PC-3 (cell line): ENCODE measurements around the gene COX7A2.

Experiments
- EZH2 ChIP-seq: fragments of 300-600 bp; sonication (generic); IDR thresholded peaks from one replicate; pipeline ENCODE4 v1.6.1; 2017; ENCODE audit warnings: antibody characterized with exemption, mild to moderate bottlenecking, low read length; ENCODE audit not compliant: unreplicated experiment
- TF ChIP-seq, protein P1 (sequence below): fragments of 300-600 bp; sonication (generic); conservative IDR thresholded peaks from 2 replicates; pipeline ENCODE4 v1.5.1; 2017; ENCODE audit warnings: antibody characterized with exemption, low read depth, mild to moderate bottlenecking, low read length

- TF ChIP-seq, protein P1, sequence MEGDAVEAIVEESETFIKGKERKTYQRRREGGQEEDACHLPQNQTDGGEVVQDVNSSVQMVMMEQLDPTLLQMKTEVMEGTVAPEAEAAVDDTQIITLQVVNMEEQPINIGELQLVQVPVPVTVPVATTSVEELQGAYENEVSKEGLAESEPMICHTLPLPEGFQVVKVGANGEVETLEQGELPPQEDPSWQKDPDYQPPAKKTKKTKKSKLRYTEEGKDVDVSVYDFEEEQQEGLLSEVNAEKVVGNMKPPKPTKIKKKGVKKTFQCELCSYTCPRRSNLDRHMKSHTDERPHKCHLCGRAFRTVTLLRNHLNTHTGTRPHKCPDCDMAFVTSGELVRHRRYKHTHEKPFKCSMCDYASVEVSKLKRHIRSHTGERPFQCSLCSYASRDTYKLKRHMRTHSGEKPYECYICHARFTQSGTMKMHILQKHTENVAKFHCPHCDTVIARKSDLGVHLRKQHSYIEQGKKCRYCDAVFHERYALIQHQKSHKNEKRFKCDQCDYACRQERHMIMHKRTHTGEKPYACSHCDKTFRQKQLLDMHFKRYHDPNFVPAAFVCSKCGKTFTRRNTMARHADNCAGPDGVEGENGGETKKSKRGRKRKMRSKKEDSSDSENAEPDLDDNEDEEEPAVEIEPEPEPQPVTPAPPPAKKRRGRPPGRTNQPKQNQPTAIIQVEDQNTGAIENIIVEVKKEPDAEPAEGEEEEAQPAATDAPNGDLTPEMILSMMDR, result no peak
- TF ChIP-seq EZH2, result no peak
Measured at GRCh38 chr6:75205776-75206575, 37.6 kb downstream of the COX7A2 start, which contains the start of gene COL12A1.
